GM18526 (cell line): Measurements from ENCODE around the gene VDR.

ENCODE experiments used
- POLR2A ChIP-seq: IDR thresholded peaks from 3 replicates; pipeline ENCODE4 v1.6.1; 2011; ENCODE audit not compliant: insufficient read length; ENCODE audit errors: extremely low read depth

VDR gene

DNA sequence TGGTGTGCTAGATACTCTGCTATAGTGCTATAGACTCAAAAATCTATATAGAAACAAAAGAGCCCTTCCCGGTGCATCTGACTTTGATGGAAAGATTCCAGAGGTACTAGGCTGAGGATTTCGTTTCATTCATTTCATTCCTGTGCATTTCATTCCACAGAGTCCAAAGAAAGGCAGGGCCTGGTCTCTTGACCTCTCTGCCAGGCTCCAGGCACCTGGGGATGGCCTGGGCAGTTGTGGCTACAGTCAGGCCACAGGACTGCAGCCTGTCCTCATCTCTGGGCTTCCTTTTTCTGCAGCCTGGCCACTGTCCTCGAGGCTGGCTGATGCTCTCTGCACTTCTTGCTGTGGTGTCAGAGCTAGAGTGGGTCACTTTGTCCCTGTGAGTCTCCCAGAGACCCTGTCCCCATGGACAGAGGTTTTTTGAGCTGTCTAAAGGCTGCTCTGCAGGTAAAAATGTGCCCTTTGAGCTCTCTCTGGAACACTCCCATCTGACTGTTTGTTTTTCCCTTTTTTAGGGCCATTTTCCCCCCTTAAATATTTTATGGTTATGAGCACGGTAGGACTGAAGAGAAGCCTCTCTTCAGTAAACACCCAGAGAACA is 3.2 kb upstream of the VDR start:
- TF ChIP-seq POLR2A, result no peak

DNA sequence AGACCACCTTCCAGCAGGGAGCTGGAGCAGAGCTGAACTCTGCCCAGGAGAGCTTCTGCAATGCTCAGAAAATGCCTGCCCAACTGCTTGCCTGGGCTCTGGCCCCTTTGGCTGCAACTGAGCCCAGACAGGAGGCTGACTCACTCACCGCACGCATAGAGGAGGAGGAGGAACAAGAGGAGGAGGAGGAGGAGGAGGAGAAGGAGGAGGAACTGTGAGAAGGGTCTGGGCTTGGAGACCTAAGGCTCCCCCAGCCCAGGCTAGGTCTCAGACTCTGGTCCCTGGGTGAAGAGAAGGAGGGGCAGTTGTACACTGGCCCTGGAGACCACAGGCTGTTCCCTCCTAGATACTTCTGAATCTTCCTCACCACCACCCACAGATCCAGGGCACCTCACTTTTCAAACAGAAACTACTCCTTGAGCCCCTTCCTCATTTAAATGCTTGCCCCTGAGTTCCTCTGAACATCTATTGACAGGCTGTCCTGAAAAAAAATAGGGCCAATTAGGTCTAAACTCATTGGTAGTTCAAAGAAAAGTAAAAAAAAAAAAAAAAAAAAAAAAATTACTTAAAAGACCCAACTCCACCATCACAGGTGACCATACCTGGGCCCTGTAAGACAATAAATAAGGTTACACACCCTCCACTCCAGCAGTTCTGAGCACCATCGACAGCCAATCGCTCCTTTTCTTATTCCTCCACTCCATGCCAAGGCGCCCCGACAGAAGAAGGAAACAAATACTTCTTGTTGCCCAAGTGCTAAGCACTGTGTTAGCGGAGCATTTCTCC is 674 bp downstream of the VDR start:
- TF ChIP-seq POLR2A, result no peak

GRCh38 chr12:47903151-47903611 is 1.6 kb downstream of the VDR start:
- no peak for TF ChIP-seq POLR2A

GRCh38 chr12:47902131-47902639 is 2.6 kb downstream of the VDR start:
- TF ChIP-seq POLR2A, result no peak

DNA sequence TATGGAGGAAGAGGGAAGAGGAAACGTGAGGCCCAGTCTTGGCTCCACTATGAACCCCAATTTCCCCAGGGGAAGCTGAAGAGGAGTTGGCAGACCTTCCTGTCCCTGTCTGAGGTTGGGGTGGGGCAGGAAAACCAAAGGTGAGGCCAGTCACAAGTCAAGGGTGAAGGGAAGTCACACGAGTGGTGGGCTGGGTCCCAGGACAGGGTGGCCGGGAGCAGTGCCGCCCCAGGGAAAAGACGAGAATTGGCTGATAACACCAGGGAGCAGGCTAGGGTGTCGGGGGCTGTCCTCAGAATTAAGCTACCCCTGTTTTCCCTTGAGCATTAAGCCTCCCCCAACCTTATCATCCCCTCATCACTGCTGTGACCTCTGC is 3.1 kb downstream of the VDR start:
- TF ChIP-seq POLR2A, result no peak

GRCh38 chr12:47901063-47901717 is 3.6 kb downstream of the VDR start:
- no peak for TF ChIP-seq POLR2A

- no peak for TF ChIP-seq POLR2A
Observed at GRCh38 chr12:47900131-47901062, 4.4 kb downstream of the VDR start.

- TF ChIP-seq POLR2A, result no peak
Observed at GRCh38 chr12:47899466-47899865, 5.3 kb downstream of the VDR start.

DNA sequence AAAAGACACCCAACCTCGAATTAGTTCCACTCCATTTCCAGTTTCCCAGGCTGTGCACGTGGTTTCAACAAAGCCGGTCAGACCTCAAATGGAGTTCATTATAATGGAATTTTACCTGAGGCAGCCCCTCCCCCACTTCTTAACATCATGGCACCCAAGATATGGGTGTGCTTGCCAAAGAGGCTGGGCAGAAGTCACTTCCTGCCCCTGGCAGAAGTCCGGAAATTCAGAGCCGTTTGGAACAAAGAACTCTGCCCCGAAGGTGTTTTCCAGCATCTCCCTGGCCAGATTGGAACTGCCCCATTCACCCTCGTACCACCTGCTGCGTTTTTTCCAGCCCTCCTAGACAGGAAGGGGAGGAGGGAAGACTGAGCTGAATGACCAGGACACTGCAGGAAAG is 8.2 kb downstream of the VDR start:
- no peak for TF ChIP-seq POLR2A

GRCh38 chr12:47896022-47896421 is 8.8 kb downstream of the VDR start:
- TF ChIP-seq POLR2A, result no peak

GRCh38 chr12:47894652-47895051 is 10.1 kb downstream of the VDR start:
- no peak for TF ChIP-seq POLR2A

DNA sequence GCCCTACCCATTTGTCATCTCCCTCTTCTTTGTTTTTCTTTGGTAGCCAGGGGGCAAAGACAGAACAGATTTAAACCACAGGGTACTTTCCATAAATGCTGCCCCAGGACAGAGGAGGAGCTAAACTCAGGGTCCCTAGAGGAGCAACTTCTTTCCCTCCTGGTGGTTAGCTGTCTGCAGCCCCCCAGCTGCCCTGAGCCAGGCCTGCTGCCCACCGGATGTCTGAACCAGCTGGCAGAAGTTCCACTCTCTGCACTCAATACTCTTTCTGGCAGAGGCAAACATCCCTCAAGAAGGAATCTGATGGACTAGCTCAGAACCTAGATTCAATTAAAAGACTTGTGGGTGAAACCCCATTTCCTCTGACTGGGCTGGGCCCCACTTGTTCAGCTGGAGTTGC is 10.7 kb downstream of the VDR start:
- TF ChIP-seq POLR2A, result no peak

GRCh38 chr12:47892819-47893218 is 12.0 kb downstream of the VDR start:
- TF ChIP-seq POLR2A, result no peak

DNA sequence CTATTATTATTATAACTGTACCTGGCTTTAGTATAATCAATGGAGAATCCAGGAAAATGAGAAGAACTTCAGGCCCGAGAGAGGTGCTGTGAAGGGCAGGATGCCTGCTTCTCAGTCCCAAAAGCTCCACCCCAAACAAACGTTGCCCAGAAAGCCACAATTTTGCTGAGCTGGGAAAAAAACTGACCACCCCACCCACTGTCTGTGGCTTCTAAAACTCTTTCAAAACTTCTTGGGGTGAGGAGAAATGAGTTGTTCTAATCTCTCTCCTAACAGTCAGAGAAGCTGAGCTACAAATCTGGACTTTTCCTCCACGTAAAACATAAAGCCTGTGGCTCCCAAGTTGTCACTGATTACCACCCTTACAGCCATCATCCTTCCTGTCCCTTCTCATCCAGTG is 13.4 kb downstream of the VDR start:
- TF ChIP-seq POLR2A, result no peak

GRCh38 chr12:47889040-47889439 is 15.8 kb downstream of the VDR start:
- TF ChIP-seq POLR2A, result no peak
